BJ (cell line): ENCODE results near the gene SV2B. TPM values are rescaled to one million over a fixed set of nuclear protein-coding genes. Genes with fewer than 3 reads are reported as not detected.

Experiments used
- CTCF ChIA-PET: fragments of 350-600 bp; formaldehyde crosslinking; extraction: SDS; loops from one replicate; lab custom pipeline; 2021; ENCODE audit warnings: antibody characterized with exemption, inconsistent platforms; lab: Yijun Ruan, JAX
- POLR2A ChIA-PET: fragments of 300-600 bp; sonication (Branson Sonifier 250); formaldehyde crosslinking; extraction: SDS; loops from one replicate; lab custom pipeline; 2021; ENCODE audit warnings: antibody characterized with exemption; lab: Charles Lee
- DNase-seq: peaks from one replicate; pipeline ENCODE4 v3.0.0-alpha.2; 2011; ENCODE audit warnings: low read depth
- H3K27me3 ChIP-seq: 2 replicates; pipeline ENCODE4 v1.6.0; 2011; ENCODE audit warnings: low read length; ENCODE audit not compliant: control insufficient read depth, insufficient read depth
- H3K36me3 ChIP-seq: 2 replicates; pipeline ENCODE4 v1.5.1; 2011; ENCODE audit warnings: low read length; ENCODE audit not compliant: control insufficient read depth, insufficient read depth
- H3K4me3 ChIP-seq: 2 replicates; pipeline ENCODE4 v1.5.1; 2011; ENCODE audit warnings: low read depth, mild to moderate bottlenecking, control low read depth, low read length
- CTCF ChIP-seq: IDR thresholded peaks from 2 replicates; pipeline ENCODE4 v1.5.1; 2011; ENCODE audit warnings: low read depth, mild to moderate bottlenecking, control low read depth, inconsistent platforms, low read length, moderate library complexity; ENCODE audit not compliant: insufficient read depth
- polyA minus RNA-seq: library from RNA; depleted of rRNA, polyadenylated mRNA; stranded (reverse); fragments of >200 nt; gene quantifications from 2 replicates; pipeline ENCODE4 v1.2.3, GENCODE V29; 2011; rRNA and poly(A)+ RNA removed
- polyA plus RNA-seq: library from polyadenylated mRNA; depleted of rRNA; stranded (reverse); fragments of >200 nt; gene quantifications from 2 replicates; pipeline ENCODE4 v1.2.3, GENCODE V29; 2011; rRNA removed

The SV2B gene, protein sequence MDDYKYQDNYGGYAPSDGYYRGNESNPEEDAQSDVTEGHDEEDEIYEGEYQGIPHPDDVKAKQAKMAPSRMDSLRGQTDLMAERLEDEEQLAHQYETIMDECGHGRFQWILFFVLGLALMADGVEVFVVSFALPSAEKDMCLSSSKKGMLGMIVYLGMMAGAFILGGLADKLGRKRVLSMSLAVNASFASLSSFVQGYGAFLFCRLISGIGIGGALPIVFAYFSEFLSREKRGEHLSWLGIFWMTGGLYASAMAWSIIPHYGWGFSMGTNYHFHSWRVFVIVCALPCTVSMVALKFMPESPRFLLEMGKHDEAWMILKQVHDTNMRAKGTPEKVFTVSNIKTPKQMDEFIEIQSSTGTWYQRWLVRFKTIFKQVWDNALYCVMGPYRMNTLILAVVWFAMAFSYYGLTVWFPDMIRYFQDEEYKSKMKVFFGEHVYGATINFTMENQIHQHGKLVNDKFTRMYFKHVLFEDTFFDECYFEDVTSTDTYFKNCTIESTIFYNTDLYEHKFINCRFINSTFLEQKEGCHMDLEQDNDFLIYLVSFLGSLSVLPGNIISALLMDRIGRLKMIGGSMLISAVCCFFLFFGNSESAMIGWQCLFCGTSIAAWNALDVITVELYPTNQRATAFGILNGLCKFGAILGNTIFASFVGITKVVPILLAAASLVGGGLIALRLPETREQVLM
- polyA plus RNA-seq, result 0.01 TPM in 1 of 2 replicates, not detected in the other
- 0.81 TPM in 1 of 2 replicates, not detected in the other for polyA minus RNA-seq

DNA sequence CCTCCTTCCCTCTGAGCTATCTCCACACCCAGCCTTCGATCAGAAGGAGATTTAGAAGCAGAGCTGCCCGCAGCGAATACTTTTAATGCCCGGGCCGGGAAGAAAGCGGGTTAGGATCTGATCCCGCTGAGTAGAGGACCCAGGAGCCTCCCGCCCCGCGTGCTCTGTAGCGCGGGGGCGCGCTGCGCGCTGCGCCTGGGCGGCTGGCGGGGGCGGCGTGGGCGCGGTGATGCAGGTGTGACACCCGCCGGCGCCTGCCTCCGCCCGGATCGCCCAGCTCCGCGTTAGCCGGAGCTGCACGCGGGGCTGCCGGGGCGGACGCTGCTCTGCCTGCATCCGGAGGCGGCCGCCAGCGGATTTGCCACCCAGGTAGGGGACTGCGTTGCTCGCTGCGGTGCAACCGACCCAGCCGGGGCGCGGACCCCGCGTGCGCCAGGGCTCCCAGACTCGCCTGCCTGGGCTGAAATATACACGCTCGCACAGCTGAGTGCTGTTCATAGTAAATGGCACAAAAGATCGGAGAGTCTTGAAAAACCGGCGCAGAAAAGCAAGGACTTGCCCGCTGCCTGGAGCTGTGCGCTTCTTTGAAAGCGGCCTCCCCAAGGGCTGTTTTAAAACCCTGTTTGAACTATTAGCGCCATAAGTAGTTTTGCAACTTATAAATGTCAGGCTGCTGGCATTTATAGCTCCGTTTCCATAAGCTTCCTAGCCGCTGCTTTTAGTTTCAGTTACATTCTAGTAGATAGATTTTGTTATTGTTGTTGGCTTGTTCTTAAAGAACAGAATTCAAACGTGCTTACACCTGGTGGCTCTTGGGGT, at the start of gene SV2B:
SV2B (plus strand) TSS at position 263 of the 819 bp plus-strand sequence. CDS start 126,007 bp downstream, outside the sequence.
- no peaks in the 10 kb centered on the region for H3K36me3 ChIP-seq
- peaks cover 20% of the 10 kb centered on the region for H3K27me3 ChIP-seq
- ChIA-PET POLR2A (no interaction called here), CTCF (interaction anchor here (1.1 kb wide), 1 partner anchor 9 kb away, joined by 5 read pairs; no protein-coding TSS in a partner anchor)
- no peak for TF ChIP-seq CTCF
- H3K4me3 ChIP-seq, result peak within 1 kb of the TSS; percentile 33
- DNase-seq, result no peak

GRCh38 chr15:91051248-91051647, 48.8 kb upstream of the SV2B start:
- no peaks in the 10 kb centered on the region; the same call in 1 of the 2 replicates for H3K27me3 ChIP-seq
- H3K36me3 ChIP-seq, result no peaks in the 10 kb centered on the region
- ChIA-PET POLR2A (no interaction called here), CTCF (interaction anchor here (1.3 to 5.7 kb wide), 2 partner anchors 93 to 221 kb away, joined by 3 to 122 read pairs; partner anchors contain the start of gene RCCD1)
- H3K4me3 ChIP-seq, result no peak overlapping the region
- TF ChIP-seq CTCF, result no peak
- no peak for DNase-seq

GRCh38 chr15:91054816-91055215, 45.2 kb upstream of the SV2B start:
- Histone ChIP-seq H3K4me3 (no peak overlapping the region), H3K36me3 (no peaks in the 10 kb centered on the region), H3K27me3 (peaks cover 2% of the 10 kb centered on the region)
- CTCF ChIA-PET, result interaction anchor here (0.7 to 4.5 kb wide), 4 partner anchors 121 to 218 kb away, joined by 3 to 70 read pairs (median 8); no protein-coding TSS in a partner anchor
- DNase-seq, result no peak
- TF ChIP-seq CTCF, result no peak
- POLR2A ChIA-PET, result no interaction called here

- CTCF ChIA-PET, result interaction anchor here (0.6 to 4.5 kb wide), 21 partner anchors 8 to 1715 kb away, joined by 3 to 70 read pairs (median 4); partner anchors contain the start of gene RCCD1
- peaks cover 2% of the 10 kb centered on the region for H3K27me3 ChIP-seq
- peak; percentile 73 for TF ChIP-seq CTCF
- POLR2A ChIA-PET, result no interaction called here
- H3K4me3 ChIP-seq, result no peak overlapping the region
- DNase-seq, result no peak
- H3K36me3 ChIP-seq, result no peaks in the 10 kb centered on the region
These were observed 44.3 kb upstream of the SV2B start for GRCh38 chr15:91055548-91056331.
